Activated T-helper 1 cell treated with anti-CD3 and anti-CD28 coated beads, Interleukin-2, amount 50 U/mL, for 16 hours (primary cell): ENCODE results near the gene MAP3K21.

Experiments used
- DNase-seq, 2 donors: peaks; one replicate each; pipeline ENCODE4 v3.0.0-alpha.2; 2020; ENCODE audit warnings: low read depth in 1 of 2, low spot score in 1 of 2

Gene MAP3K21

DNA sequence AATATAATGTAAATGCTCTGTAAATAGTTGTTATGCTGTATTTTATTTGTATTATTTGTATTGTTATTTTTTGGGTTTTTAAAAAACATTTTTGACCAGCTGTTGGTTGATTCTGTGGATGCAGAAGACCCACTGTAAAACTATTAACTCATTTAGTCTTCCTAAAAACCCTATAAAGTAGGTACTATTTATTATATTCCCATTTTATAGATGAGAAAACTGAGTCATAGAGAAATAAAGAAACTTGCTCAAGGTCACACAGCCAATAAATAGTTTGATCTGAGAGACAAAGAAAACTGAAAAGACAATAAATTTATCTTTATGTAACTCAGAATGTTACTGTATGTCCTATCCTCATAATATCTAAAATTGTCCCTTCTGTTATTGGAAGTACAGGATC, 1.2 kb upstream of the MAP3K21 start:
- no peak for DNase-seq

DNA sequence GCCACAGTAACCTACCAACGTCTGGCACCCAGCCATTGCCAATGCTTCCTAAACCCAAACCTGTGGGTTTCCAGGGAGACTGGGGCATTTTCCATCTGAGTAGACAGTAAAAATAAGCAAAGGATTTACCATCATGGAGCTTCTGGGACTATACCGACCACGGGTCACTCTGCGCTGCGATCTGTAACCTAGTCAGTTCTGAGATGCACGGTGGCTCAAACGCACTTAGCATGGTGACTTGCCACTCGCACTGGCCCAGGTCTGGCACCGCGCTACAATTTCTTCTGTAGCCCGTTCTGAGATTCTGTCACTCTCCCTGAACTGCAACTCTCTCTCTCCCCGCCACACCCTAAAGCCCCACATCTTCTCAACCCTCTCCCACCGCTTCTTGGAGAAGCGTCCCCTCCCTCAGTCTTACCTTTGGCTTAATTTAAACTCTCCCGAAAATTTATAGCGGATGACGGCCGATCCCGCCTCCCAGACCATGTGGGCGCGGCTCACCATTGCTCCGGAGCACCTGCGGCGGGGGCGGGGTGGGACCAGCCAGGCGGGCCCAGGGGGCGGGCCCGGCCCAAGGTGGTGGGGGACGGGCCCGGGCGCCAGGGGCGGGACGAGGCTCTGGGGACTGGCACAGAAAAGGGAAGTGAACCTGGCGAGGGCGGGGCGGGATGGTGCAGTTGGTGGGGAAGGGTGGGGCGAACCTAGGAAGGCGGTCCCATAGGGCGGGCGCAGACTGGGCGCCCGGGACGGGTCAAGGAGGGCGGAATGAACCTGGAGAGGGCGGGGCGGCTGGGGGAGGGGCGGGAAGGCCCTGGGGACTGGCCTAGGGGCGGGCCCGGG, 493 bp upstream of the MAP3K21 start:
- peak; percentile 80 to 86 for DNase-seq

DNA sequence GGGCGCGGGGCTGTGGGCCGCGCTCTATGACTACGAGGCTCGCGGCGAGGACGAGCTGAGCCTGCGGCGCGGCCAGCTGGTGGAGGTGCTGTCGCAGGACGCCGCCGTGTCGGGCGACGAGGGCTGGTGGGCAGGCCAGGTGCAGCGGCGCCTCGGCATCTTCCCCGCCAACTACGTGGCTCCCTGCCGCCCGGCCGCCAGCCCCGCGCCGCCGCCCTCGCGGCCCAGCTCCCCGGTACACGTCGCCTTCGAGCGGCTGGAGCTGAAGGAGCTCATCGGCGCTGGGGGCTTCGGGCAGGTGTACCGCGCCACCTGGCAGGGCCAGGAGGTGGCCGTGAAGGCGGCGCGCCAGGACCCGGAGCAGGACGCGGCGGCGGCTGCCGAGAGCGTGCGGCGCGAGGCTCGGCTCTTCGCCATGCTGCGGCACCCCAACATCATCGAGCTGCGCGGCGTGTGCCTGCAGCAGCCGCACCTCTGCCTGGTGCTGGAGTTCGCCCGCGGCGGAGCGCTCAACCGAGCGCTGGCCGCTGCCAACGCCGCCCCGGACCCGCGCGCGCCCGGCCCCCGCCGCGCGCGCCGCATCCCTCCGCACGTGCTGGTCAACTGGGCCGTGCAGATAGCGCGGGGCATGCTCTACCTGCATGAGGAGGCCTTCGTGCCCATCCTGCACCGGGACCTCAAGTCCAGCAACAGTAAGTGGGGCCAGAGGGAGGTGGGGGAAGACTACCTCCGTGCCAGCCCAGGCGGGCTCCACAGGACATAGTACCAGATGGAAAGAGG, 808 bp downstream of the MAP3K21 start:
- DNase-seq: peak in 1 of 2 donors; percentile 14

DNA sequence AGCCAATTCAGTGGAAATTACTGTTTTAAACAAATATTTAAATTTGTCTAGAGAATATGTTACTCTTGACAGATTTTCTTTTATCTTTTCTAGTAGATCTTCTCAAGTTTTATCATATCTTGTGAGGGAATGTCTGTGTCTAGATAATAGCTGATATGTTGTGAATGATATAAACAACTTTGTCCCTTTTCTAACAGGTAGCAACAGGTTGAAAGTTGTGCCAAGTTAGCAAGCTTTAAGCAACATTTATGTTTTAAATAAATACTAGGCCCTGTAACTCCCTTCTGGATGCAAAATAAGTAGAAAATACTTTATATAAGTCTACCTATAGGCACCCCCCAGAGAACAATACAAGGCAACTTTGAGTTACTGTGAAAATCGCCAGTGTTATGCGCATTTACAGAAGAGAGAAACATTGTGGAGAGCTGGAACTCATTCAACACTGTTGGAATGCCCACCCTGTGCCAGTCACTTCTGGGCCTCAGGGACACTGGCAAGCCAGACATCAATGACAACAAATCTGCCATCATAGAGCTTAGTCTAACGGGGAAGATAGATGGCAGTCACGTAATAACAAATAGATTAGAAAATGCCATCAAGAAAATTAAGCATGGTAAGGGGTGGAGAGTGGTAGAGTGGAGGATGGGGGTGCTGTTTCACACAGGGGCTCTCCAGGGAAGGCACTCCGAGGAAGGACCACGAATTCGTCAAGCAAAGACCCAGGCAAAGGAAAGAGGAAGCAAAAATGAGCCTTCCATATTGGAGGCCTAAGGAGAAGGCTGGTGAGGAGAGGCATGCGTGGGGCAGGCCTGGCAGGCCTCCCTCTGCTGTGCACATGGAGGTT, 4.4 kb downstream of the MAP3K21 start:
- no peak for DNase-seq

DNA sequence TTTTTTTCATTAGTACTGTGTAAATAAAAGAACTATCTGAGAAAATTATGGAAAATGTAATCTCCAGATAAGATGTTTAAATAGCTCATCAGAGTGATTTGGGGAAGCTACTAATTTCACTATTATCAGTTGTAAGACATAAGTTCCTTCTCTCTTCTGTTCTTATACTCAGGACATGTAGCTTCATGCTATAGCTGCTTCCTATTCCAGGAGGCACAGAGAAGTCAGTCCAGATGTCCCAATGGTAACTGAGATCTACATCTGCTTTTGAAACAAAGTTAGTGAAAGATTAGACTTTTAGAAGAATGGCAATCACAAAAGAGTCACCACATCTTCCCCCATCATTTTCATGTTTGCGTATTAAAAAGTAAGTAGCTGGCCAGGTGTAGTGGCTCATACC, 5.6 kb downstream of the MAP3K21 start:
- DNase-seq: no peak

DNA sequence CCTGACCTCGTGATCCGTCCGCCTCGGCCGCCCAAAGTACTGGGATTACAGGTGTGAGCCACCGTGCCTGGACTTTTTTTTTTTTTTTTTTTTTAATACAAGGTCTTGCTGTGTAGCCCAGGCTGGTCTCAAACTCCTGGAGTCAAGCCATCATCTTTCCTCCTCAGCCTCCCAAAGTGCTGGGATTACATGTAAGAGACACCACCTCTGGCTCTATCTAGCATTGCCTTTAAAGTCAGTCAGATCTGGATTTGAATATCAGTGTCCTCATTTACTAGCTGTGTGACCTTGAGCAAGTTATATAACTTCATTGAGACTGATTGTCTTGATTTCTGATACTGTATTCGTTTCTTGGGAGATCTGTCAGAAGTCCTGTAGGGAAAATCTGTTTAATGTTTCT, 6.6 kb downstream of the MAP3K21 start:
- no peak for DNase-seq

DNA sequence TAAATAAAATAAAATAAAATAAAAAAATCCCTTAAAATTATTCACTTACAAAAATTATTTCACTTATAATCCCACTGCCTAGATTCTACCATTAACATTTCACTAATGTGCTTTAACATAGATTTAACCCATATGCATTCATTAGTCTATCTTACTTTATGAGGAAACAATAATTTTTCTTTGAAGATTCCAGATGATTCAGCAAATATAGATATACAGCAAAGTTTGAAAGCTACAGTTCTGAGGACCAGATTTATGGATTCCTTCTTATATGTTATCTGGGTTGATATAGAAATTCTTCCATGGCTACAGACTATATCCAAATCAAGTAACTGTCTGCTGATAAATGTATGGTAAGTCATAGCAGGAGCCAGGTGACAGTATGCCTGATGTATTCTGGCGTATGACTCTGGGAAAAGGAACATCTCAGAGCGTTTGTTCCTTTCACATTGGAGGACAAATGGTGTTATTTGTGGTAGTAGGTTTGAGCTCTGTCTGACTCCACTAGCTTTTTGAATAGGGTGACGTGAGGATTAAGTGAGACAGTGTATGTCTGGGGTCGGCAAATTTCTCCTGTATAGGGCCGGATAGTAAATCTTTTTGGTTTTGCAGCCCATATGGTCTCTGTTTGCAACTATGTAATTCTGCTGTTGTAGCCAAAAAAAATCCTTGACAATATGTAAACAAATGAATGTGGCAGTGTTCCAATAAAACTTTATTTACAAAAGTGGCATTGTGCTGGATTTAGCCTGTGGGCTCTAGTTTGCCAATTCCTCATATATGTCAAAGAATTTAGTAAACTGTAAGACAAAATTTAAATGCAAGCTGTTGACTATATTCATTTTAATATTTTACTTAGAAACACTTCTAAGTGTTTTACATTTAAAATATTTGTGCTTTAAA, 9.3 kb downstream of the MAP3K21 start:
- DNase-seq: no peak

DNA sequence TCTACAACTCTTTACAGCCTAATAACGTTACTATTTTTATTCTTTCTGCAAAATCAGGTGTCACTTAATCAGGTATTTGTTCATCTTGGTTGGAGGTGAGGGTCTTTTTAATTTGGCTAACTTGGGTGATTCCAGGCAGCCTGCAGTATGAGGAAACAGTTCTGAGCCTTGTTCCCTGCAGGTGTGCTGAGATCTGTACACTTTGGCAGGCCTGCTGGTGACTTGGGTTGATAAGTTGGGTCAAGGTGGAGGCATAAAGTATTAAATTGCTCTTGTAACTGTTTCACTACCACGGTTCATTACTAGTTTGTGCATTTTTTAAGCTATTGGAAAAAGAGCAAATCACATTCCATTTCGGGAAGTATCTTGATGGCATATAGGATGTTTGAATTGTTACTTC, 10.0 kb downstream of the MAP3K21 start:
- DNase-seq: no peak

DNA sequence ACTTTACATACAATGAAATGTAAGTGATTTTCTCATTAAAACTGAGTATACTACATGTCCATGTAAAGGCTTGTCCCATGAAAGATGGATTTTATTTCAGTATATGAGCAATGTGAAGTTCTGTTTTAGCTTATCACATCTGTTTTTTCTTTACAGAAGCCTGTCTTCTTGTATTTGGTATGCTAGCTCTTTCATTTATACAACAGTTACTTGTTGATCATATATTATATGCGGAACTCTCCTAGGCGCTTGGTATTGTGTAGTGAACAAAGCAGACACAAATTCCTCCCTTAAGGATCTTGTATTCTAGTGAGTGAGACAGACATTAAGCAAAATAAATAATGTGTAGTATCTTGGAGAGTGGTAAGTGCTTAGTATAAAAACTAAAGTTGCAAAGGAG, 10.6 kb downstream of the MAP3K21 start:
- no peak for DNase-seq

DNA sequence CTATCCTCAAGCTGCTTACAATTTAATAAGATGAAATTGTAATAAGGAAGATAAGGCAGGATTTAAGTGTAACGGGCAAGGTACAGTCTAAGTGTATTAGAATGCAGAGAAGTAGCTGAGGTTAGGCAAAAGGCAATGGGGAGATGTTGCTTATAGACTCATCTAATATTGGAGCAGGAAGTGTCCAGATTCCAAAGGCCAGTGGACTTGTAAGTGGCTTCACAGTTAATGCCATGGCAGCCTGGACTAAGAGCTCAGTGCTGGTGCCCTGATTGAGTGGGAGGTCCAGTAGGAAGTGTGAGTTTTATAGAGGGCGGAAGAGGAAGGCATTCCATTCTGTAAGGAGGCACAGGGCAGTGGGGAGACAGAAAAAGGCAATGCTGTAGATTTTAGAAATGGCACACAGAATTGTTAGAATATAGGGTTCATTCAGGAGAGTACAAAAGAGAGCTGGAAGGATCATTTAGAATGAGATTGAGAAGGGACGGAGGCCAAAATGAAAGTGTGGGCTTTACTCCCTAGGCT, 12.6 kb downstream of the MAP3K21 start:
- DNase-seq: no peak

DNA sequence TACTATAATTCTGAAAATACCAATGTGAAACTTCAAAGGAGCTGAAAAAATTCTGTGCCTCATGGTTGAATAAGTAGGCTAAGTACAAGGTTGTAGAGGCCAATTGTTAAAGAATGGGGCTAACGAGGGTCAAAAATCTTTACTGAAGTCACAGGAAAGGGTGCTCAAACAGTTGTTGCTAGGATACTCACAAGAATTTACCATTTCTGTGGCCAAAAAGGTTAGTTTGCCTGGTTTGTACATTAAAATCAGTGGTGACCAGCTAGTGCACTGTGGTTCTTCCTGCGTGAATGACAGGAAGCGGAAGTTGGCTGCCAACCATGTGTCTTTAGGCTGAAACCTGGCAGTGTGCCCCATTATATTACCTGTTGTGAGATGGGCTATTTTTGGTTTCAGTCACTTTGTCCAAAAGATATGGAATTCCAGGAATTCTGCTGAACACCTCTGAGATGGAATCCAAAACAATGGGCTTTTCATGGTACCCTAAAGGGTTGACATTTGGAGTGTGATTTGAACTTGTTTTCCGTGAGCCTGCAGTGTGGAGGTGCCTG, 13.5 kb downstream of the MAP3K21 start:
- DNase-seq: no peak

DNA sequence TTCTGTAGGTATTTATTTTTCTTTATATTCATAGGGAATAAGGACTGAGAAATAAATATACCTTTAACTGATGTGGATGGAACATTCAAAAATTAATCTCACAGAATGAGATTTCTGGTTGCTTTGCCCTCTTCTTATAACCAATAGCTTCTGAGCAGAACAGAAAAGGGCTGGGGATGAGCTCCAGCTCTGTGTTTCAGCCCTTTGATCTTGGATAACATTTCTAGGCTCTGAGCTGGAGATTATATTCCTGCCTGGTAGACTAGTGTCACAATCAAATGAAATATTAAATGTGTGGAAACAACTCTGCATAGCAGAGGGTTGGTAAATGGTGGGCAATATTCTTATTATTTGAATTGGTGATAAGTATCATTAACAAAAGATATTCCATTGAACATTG, 14.6 kb downstream of the MAP3K21 start:
- DNase-seq: no peak

DNA sequence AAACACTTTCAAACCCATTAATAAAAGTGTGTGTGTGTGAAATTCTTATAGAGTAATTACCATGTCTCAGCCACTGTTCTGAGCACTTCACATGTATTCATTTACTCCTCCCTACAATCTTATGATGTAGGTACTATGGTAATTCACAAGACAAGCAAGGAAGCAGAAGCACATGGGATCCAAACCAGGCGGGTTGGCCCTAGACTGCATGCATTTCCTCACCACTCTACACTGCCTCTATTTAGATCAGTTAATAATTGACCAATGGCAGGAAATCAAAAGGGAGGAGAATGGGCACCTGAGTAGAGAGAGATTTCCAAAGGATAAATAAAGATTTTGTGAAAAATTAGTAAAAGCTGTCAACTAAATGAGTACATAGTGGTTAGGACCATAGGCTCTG, 15.7 kb downstream of the MAP3K21 start:
- DNase-seq: no peak

DNA sequence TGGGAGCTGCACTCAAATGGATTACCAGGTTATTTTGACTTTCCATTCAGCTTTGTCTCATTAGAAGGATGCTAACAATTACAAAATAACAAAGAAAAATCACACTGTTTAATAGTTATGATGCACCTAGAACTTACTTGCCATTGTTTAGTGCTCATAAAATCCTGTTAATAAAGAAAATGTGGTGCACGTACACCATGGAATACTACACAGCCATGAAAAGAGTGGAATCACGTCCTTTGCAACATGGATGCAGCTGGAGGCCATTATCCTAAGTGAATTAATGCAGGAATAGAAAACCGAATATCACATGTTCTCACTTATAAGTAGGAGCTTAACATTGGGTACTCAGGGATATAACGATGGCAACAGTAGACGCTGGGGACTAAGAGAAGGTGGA, 19.8 kb downstream of the MAP3K21 start:
- DNase-seq: no peak

DNA sequence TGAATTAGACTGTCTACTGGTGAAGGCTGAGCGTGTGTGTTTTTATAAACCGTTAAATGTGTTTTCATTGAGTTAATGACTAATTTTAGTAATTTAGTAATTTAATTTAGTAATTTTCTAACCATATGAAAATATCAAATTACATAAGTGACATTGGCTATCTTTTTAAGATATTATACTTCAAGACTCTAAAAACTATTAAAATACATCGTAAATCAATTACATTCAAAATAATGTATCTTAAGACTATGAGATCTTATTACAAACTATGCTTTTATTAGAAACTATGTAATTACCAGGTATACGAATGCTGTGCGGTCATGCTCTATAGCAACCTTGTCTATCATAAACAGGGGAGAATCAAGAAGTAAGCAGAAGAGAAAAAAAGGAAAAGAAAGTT, 21.6 kb downstream of the MAP3K21 start:
- no peak for DNase-seq

DNA sequence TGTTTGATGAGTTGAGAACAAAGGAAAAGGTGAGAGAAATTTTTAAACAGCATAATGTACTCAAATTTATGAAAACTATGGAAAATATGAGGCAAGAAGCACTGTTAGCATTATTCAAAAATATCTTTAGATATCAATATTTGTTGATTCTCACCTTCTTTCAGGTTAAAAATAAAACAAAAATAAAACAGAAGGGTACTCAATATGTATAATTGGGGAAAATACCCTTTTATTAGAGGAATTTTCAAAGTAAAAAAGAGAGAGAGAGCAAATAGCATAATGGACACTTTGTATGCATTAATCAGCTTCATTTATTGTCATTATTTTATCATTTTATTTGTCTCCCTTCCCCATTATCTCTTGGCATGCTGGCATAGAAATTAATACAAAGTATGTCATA, 27.5 kb downstream of the MAP3K21 start:
- DNase-seq: no peak

DNA sequence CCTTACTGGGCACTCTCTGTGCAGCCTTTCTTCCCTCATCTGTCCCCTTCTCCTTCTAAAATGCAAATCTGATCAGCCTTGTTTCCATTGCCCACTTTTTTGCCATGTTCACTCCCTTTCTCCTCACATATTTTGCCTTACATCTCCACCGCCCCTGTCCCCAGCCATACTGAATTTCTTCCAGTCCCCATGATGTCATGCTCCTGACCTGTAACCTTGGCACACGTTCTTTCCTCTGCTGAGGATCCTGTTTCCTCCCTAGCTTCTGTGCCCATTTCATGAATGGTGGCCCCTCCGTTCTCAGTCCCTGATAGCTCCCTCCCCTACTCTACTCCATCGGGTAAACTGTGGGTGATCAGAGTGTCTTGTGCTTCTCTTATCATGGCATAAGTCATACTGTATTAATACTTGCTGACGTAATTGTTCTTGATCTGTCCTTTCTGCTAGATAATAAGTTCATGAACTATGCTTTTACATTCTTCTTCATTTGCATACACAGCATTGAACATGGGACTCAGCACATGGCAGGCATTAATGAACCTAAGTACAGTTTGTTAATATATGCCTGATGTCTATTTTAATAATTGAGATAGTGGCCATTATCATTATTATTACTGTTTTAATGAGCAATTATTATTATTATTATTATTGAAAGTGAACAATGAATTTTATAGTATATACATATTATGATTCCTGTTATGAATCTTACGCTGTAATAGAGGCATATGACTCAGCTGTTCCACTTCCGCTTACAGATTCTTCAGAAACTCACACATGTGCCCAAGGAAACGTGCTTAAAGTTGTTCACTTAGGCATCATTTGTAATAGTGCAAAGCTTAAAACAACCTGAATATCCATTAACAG, 28.5 kb downstream of the MAP3K21 start:
- no peak for DNase-seq

DNA sequence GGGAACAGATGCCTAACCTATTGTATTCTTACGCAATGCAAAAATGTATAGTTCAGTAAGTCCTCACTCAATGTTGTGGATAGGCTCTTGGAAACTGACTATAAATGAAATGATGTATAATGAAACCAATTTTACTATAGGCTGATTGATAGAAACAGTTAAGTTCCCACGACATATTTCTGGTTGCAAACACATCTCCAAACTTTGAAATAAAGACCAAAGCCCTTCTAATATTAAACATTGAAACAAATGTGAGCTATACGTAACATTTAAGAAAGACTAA, 29.1 kb downstream of the MAP3K21 start:
- DNase-seq: no peak

DNA sequence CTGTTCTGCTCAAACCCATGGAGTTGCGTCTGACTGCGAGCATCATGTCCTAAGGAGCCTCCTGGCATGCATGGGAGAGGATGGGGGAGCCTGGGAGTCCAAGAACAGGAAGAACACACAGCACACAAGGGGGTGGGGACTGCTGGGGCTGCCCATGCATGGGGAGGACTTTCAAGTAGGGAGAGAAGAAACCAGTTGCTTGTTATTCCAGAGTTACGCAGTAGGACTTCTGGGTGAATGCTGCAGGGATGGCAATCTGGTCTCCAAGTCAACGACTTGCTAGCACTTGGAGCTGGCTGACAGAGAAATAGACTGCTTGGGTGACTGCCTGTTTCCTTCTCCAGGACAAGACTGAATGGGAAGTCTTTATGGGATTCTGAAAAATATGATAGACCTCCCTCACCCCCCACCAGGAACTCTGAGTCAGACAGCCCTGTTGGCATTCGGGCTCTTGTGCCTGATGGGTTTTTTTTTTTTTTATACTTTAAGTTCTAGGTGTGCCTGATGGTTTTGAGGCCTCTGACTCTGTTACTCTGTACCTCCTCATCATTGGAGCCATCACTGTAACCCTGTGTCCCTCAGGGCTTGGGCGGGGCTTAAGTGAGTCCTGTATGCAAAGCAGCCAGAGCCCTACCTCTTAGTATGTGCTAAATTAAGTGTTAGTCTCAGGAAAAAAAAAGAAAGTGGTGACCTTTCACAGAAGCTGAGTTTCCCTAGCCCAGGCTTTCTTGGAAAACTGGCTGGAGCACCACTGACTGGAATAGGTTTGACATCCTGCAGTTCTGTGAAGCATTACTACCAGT, 30.3 kb downstream of the MAP3K21 start:
- DNase-seq: no peak
